K562 (cell line): ENCODE data around the gene DCUN1D2. TPM values are rescaled to one million over a fixed set of nuclear protein-coding genes. Genes with fewer than 3 reads are reported as not detected.

Experiments
- CREB1 ChIP-seq, 2 experiments: sonication (generic) in 1 of 2; formaldehyde crosslinking in 1 of 2; IDR thresholded peaks; 2 replicates each; pipeline versions ENCODE4 v1.6.1 to v1.8.0; 2012 to 2022; ENCODE audit warnings: inconsistent platforms in 1 of 2, mild to moderate bottlenecking in 1 of 2, missing genetic modification reagents in 1 of 2, moderate library complexity in 1 of 2
- CREM ChIP-seq: IDR thresholded peaks from 2 replicates; pipeline ENCODE4 v1.6.1; 2014; ENCODE audit warnings: antibody characterized with exemption, low read depth
- KLF10 ChIP-seq: fragments of 250-450 bp; sonication (Bioruptor Pico); IDR thresholded peaks from 2 replicates; pipeline ENCODE4 v1.6.1; 2021; ENCODE audit warnings: matching md5 sums
- NR1H2 ChIP-seq: sonication (generic); formaldehyde crosslinking; IDR thresholded peaks from 2 replicates; pipeline ENCODE4 v1.4.0; 2020; ENCODE audit warnings: mild to moderate bottlenecking, missing genetic modification reagents
- SAP30 ChIP-seq: fragments of 200-600 bp; sonication (generic); IDR thresholded peaks from 2 replicates; pipeline ENCODE4 v1.6.1; 2012; ENCODE audit warnings: borderline replicate concordance, low read depth, mild to moderate bottlenecking, moderate library complexity, low read length, control low read depth, inconsistent platforms; ENCODE audit not compliant: insufficient read depth, poor library complexity, severe bottlenecking
- polyA plus RNA-seq, 8 experiments: library from polyadenylated mRNA; depleted of rRNA in 4 of 8; stranded (reverse) in 5 of 8; unstranded in 3 of 8; fragments of >200 nt; fragmentation: Nextera tagmentation in 2 of 8; fragmentation: Illumina TruSeq in 1 of 8; extraction: Ambion mirVana in 2 of 8; extraction: Trizol in 1 of 8; gene quantifications; 2 replicates each; pipeline versions ENCODE4 v1.2.1 to v1.2.3, GENCODE V29; 2011 to 2014; ENCODE audit warnings: inconsistent platforms in 1 of 8, missing spikeins in 1 of 8
- total RNA-seq, 7 experiments: library from RNA; depleted of rRNA in 6 of 7; stranded (reverse); fragments of >200 nt in 6 of 7; fragmentation: Illumina TruSeq in 2 of 7; extraction: Trizol in 2 of 7; gene quantifications; 2 replicates each; pipeline versions ENCODE4 v1.2.1 to v1.2.3, GENCODE V29; 2011 to 2021; ENCODE audit warnings: low replicate concordance in 1 of 7
- TF ChIP-seq, protein P1 (sequence below), 2 experiments: fragments of 450-650 bp in 1 of 2; sonication (generic) in 1 of 2; formaldehyde crosslinking; conservative IDR thresholded peaks; 2 replicates each; pipeline versions ENCODE4 v1.4.0 to v1.8.1; 2020 to 2022; ENCODE audit warnings: mild to moderate bottlenecking in 1 of 2, missing genetic modification reagents in 1 of 2
- TF ChIP-seq, protein P2 (sequence below): fragments of 200-800 bp; sonication (Bioruptor generic); IDR thresholded peaks from 2 replicates; pipeline ENCODE4 v1.6.1; 2017; ENCODE audit warnings: missing genetic modification characterization, missing compliant biosample characterization
- TF ChIP-seq, protein P3 (sequence below): fragments of 250-450 bp; sonication (Bioruptor Pico); IDR thresholded peaks from 2 replicates; pipeline ENCODE4 v1.5.0; 2021

DCUN1D2 gene
- total and polyA plus RNA-seq, 9 of the 15 experiments (the other 6 are each of a cell fraction or from before 2014, with no cell fraction given), result 2.1 to 16.8 (median 11.1) TPM

DNA sequence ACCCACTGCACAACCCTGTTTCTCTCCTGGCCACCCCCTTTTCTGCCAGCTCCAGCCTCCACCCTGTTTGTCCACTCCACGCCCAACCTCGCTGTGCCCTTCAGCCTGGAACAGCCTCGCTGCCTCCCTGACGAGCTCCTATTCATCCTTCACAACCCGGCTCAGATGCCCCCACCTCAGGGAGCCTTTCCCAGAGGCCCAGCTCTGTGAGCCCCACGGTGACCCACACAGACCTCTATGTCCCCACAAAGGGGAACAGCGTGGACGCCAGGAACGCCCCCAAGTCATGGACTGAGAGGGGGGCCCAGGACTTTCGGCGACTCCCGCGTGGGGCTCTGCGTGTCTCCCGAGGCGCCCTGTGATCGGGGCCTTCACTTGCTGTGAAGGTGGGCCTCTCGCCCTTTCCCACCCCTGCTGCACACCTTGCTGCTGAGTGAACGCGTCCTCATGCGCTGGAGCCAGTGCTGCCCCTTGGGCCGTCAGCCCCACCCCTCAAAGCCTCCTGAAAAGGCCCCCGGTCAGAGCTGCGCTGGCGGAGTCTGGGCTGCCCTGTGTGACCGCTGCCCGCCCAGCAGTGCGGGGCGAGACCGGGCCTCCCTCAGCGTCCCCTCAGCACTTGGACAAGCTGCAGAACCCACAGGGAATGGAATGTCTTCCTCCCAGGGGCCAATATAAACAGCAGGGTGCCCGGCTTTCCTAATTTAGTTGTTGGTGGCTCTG, 77.2 kb downstream of the DCUN1D2 start (continued):
- TF ChIP-seq, protein P1, sequence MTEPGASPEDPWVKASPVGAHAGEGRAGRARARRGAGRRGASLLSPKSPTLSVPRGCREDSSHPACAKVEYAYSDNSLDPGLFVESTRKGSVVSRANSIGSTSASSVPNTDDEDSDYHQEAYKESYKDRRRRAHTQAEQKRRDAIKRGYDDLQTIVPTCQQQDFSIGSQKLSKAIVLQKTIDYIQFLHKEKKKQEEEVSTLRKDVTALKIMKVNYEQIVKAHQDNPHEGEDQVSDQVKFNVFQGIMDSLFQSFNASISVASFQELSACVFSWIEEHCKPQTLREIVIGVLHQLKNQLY (CRISPR knock-in tag; conservative IDR thresholded peaks at IDR 0.05), result no peak
- TF ChIP-seq CREM (no peak), NR1H2 (CRISPR knock-in tag) (no peak), KLF10 (CRISPR knock-in tag) (no peak), SAP30 (no peak), CREB1 (IDR thresholded peaks at IDR 0.05) (no peak), CREB1 (CRISPR knock-in tag; IDR thresholded peaks at IDR 0.05) (no peak)
- TF ChIP-seq, protein P2, sequence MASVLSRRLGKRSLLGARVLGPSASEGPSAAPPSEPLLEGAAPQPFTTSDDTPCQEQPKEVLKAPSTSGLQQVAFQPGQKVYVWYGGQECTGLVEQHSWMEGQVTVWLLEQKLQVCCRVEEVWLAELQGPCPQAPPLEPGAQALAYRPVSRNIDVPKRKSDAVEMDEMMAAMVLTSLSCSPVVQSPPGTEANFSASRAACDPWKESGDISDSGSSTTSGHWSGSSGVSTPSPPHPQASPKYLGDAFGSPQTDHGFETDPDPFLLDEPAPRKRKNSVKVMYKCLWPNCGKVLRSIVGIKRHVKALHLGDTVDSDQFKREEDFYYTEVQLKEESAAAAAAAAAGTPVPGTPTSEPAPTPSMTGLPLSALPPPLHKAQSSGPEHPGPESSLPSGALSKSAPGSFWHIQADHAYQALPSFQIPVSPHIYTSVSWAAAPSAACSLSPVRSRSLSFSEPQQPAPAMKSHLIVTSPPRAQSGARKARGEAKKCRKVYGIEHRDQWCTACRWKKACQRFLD (CRISPR knock-in tag), result no peak
- TF ChIP-seq, protein P3, sequence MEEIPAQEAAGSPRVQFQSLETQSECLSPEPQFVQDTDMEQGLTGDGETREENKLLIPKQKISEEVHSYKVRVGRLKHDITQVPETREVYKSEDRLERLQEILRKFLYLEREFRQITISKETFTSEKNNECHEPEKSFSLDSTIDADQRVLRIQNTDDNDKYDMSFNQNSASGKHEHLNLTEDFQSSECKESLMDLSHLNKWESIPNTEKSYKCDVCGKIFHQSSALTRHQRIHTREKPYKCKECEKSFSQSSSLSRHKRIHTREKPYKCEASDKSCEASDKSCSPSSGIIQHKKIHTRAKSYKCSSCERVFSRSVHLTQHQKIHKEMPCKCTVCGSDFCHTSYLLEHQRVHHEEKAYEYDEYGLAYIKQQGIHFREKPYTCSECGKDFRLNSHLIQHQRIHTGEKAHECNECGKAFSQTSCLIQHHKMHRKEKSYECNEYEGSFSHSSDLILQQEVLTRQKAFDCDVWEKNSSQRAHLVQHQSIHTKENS (CRISPR knock-in tag), result no peak
